ENCODE results near the gene NTN5.
"Not testable (repeated sequence)": the region's sequence is repeated elsewhere in the genome, so short reads cannot be mapped to it uniquely, and the experiment has no call there.

NTN5 gene

GRCh38 chr19:48636859-48637448 is 35.9 kb downstream of the NTN5 start, which contains the start of gene DBP:
Gene DBP (minus strand): TSS chr19:48637379. CDS start chr19:48636994, 385 bp downstream.
- H3K4me3 ChIP-seq (ENCODE audit: low read length): peak within 1 kb of the TSS; percentile 69
- no peak for TF ChIP-seq ZNF274 (IDR thresholded peaks at IDR 0.05; ENCODE audit: low read depth, low read length)

GRCh38 chr19:48635966-48636858 is 36.6 kb downstream of the NTN5 start:
- H3K4me3 ChIP-seq (ENCODE audit: low read length): peak overlapping the region; percentile 69
- TF ChIP-seq ZNF274 (IDR thresholded peaks at IDR 0.05; ENCODE audit: low read depth, low read length): no peak

GRCh38 chr19:48635263-48635965 is 37.4 kb downstream of the NTN5 start:
- peak overlapping the region; percentile 69 for H3K4me3 ChIP-seq (ENCODE audit: low read length)

GRCh38 chr19:48634424-48635262 is 38.2 kb downstream of the NTN5 start:
- TF ChIP-seq ZNF274 (IDR thresholded peaks at IDR 0.05; ENCODE audit: low read depth, low read length): no peak
- H3K4me3 ChIP-seq (ENCODE audit: low read length): peak overlapping the region; percentile 48; the same call in 1 of the 2 replicates

More at GRCh38 chr19:48635263-48635965, 37.4 kb downstream of the NTN5 start:
- no peak for TF ChIP-seq ZNF274 (IDR thresholded peaks at IDR 0.05; ENCODE audit: low read depth, low read length)

- no peak for TF ChIP-seq ZNF274 (IDR thresholded peaks at IDR 0.05; ENCODE audit: low read depth, low read length)
- peak overlapping the region; percentile 48; the same call in 1 of the 2 replicates for H3K4me3 ChIP-seq (ENCODE audit: low read length)
Observed at GRCh38 chr19:48634036-48634342, 38.8 kb downstream of the NTN5 start.

- TF ChIP-seq ZNF274 (IDR thresholded peaks at IDR 0.05; ENCODE audit: low read depth, low read length): no peak
- H3K4me3 ChIP-seq (ENCODE audit: low read length): peak overlapping the region; percentile 48; the same call in 1 of the 2 replicates
Observed at GRCh38 chr19:48633148-48634035, 39.4 kb downstream of the NTN5 start.

GRCh38 chr19:48632692-48633147 is 40.1 kb downstream of the NTN5 start:
- no peak for TF ChIP-seq ZNF274 (IDR thresholded peaks at IDR 0.05; ENCODE audit: low read depth, low read length)
- no peak overlapping the region for H3K4me3 ChIP-seq (ENCODE audit: low read length)

- not testable (repeated sequence) for H3K4me3 ChIP-seq (ENCODE audit: low read length)
Observed at GRCh38 chr19:48632286-48632685, 40.5 kb downstream of the NTN5 start.

- H3K4me3 ChIP-seq (ENCODE audit: low read length): no peak overlapping the region
- no peak for TF ChIP-seq ZNF274 (IDR thresholded peaks at IDR 0.05; ENCODE audit: low read depth, low read length)
Observed at GRCh38 chr19:48631225-48631624, 41.6 kb downstream of the NTN5 start.

- no peak for TF ChIP-seq ZNF274 (IDR thresholded peaks at IDR 0.05; ENCODE audit: low read depth, low read length)
- H3K4me3 ChIP-seq (ENCODE audit: low read length): no peak overlapping the region
Observed at GRCh38 chr19:48630296-48631063, 42.3 kb downstream of the NTN5 start.

- TF ChIP-seq ZNF274 (IDR thresholded peaks at IDR 0.05; ENCODE audit: low read depth, low read length): no peak
- H3K4me3 ChIP-seq (ENCODE audit: low read length): no peak overlapping the region
Observed at GRCh38 chr19:48629599-48630295, 43.1 kb downstream of the NTN5 start.

- no peak overlapping the region for H3K4me3 ChIP-seq (ENCODE audit: low read length)
- no peak for TF ChIP-seq ZNF274 (IDR thresholded peaks at IDR 0.05; ENCODE audit: low read depth, low read length)
Observed at GRCh38 chr19:48629297-48629598, 43.6 kb downstream of the NTN5 start.
